H1 (cell line): ENCODE measurements around the gene RBM47. TPM values are rescaled to one million over a fixed set of nuclear protein-coding genes. Genes with fewer than 3 reads are reported as not detected.

Experiments
- CTCF ChIA-PET: fragments of 300-600 bp; sonication (Branson Sonifier 250); formaldehyde crosslinking; loops from one replicate; lab custom pipeline; 2021; ENCODE audit not compliant: partially characterized antibody; lab: Charles Lee
- POLR2A ChIA-PET: fragments of 300-600 bp; sonication (Branson Sonifier 250); formaldehyde crosslinking; loops from one replicate; lab custom pipeline; 2021; ENCODE audit warnings: inconsistent platforms; ENCODE audit not compliant: partially characterized antibody; lab: Charles Lee
- DNase-seq, 2 experiments: peaks; one replicate each; pipeline versions ENCODE4 v3.0.0 to v3.0.0-alpha.2; 2010 to 2022; ENCODE audit warnings: low spot score in 2 of 2, low read depth in 1 of 2, mixed read lengths in 1 of 2
- FAIRE-seq: peaks from 2 replicates; lab custom pipeline; 2011; peaks lifted over from hg19 to GRCh38; lab: Jason Lieb, UNC
- H2AFZ ChIP-seq: 2 replicates; pipeline ENCODE4 v1.8.1; 2012; ENCODE audit warnings: low read length, inconsistent platforms
- H2AK5ac ChIP-seq: 2 replicates; pipeline ENCODE4 v1.6.1; 2013; ENCODE audit warnings: low read depth, low read length
- H2BK120ac ChIP-seq: replicated peaks from 2 replicates; pipeline ENCODE3; 2013; ENCODE audit warnings: low read depth, low read length, inconsistent platforms
- H2BK12ac ChIP-seq: 2 replicates; pipeline ENCODE4 v1.6.1; 2013; ENCODE audit warnings: low read depth, low read length
- H2BK15ac ChIP-seq: 2 replicates; pipeline ENCODE4 v1.6.1; 2013; ENCODE audit warnings: low read length
- H2BK20ac ChIP-seq: 2 replicates; pipeline ENCODE4 v1.6.1; 2013; ENCODE audit warnings: low read length
- H2BK5ac ChIP-seq: 2 replicates; pipeline ENCODE4 v1.6.1; 2013; ENCODE audit warnings: low read depth, low read length
- H3K14ac ChIP-seq: 2 replicates; pipeline ENCODE4 v1.6.1; 2013; ENCODE audit warnings: inconsistent platforms; ENCODE audit not compliant: insufficient read length
- H3K18ac ChIP-seq: 2 replicates; pipeline ENCODE4 v1.6.1; 2013; ENCODE audit warnings: low read length; ENCODE audit errors: extremely low read depth
- H3K23ac ChIP-seq: 2 replicates; pipeline ENCODE4 v1.6.1; 2013; ENCODE audit warnings: inconsistent platforms; ENCODE audit not compliant: insufficient read length
- H3K23me2 ChIP-seq: 2 replicates; pipeline ENCODE4 v1.6.1; 2013; ENCODE audit warnings: low read depth, low read length
- H3K27ac ChIP-seq: 2 replicates; pipeline ENCODE4 v1.6.1; 2011; ENCODE audit warnings: low read depth, low read length, inconsistent platforms
- H3K27me3 ChIP-seq, 4 experiments: replicated peaks in 1 of 4; 1 replicate in 1 of 4; 2 replicates in 3 of 4; pipeline versions ENCODE4 v1.6.1 to v1.8.1; 2011 to 2013; ENCODE audit warnings: low read length in 3 of 4, mild to moderate bottlenecking in 3 of 4, inconsistent platforms in 2 of 4, mixed read lengths in 2 of 4, moderate library complexity in 1 of 4; ENCODE audit not compliant: control insufficient read depth in 3 of 4, insufficient read depth in 3 of 4; ENCODE audit errors: extremely low read depth in 1 of 4
- H3K36me3 ChIP-seq, 4 experiments: 2 replicates each; pipeline versions ENCODE4 v1.6.1 to v1.8.1; 2011 to 2013; ENCODE audit warnings: mild to moderate bottlenecking in 4 of 4, low read length in 3 of 4, moderate library complexity in 2 of 4, control low read depth in 1 of 4, inconsistent platforms in 1 of 4; ENCODE audit not compliant: insufficient read depth in 4 of 4, control insufficient read depth in 2 of 4
- H3K4ac ChIP-seq: replicated peaks from 2 replicates; pipeline ENCODE3; 2013; ENCODE audit warnings: low read length, low read depth, mixed read lengths, inconsistent platforms; ENCODE audit not compliant: insufficient read length
- H3K4me1 ChIP-seq, 4 experiments: replicated peaks in 1 of 4; 1 replicate in 1 of 4; 2 replicates in 3 of 4; pipeline versions ENCODE4 v1.6.1 to v1.8.1; 2011 to 2013; ENCODE audit warnings: low read length in 3 of 4, inconsistent platforms in 2 of 4, mixed read lengths in 1 of 4; ENCODE audit not compliant: insufficient read depth in 4 of 4, control insufficient read depth in 3 of 4
- H3K4me2 ChIP-seq, 2 experiments: 2 replicates each; pipeline versions ENCODE4 v1.6.1 to v1.8.1; 2011 to 2013; ENCODE audit warnings: low read depth in 2 of 2, low read length in 2 of 2, control low read depth in 1 of 2, inconsistent platforms in 1 of 2, mild to moderate bottlenecking in 1 of 2; ENCODE audit not compliant: insufficient read depth in 1 of 2
- H3K4me3 ChIP-seq, 4 experiments: fragments of 200-600, 300-600 bp in 1 of 4; sonication (generic), shearing (Covaris generic), sonication (Bioruptor Twin) in 1 of 4; 2 replicates each; pipeline versions ENCODE4 v1.5.1 to v1.8.1; 2011 to 2016; ENCODE audit warnings: low read length in 4 of 4, low read depth in 3 of 4, control low read depth in 2 of 4, inconsistent platforms in 2 of 4, mild to moderate bottlenecking in 2 of 4, mixed read lengths in 1 of 4, moderate library complexity in 1 of 4; ENCODE audit not compliant: insufficient read depth in 2 of 4; ENCODE audit errors: extremely low read depth in 1 of 4
- H3K56ac ChIP-seq: replicated peaks from 2 replicates; pipeline ENCODE3; 2013; ENCODE audit warnings: low read depth, mild to moderate bottlenecking, mixed read lengths, low read length, inconsistent platforms; ENCODE audit not compliant: insufficient read length
- H3K79me1 ChIP-seq: 2 replicates; pipeline ENCODE4 v1.6.1; 2013; ENCODE audit warnings: low read depth, low read length, control low read depth
- H3K79me2 ChIP-seq, 2 experiments: 2 replicates each; pipeline versions ENCODE4 v1.6.1 to v1.8.1; 2012 to 2013; ENCODE audit warnings: low read length in 2 of 2, mild to moderate bottlenecking in 2 of 2, inconsistent platforms in 1 of 2; ENCODE audit not compliant: insufficient read depth in 2 of 2, control insufficient read depth in 1 of 2
- H3K9ac ChIP-seq, 4 experiments: replicated peaks in 1 of 4; 1 replicate in 1 of 4; 2 replicates in 3 of 4; pipeline versions ENCODE4 v1.6.1 to v1.8.1; 2011 to 2013; ENCODE audit warnings: low read depth in 3 of 4, low read length in 3 of 4, control low read depth in 2 of 4, mild to moderate bottlenecking in 2 of 4, moderate library complexity in 2 of 4, inconsistent platforms in 1 of 4; ENCODE audit errors: extremely low read depth in 1 of 4
- H3K9me3 ChIP-seq, 2 experiments: 2 replicates each; pipeline versions ENCODE4 v1.6.1 to v1.8.1; 2012 to 2013; ENCODE audit warnings: mild to moderate bottlenecking in 2 of 2, moderate library complexity in 2 of 2, control low read depth in 1 of 2, inconsistent platforms in 1 of 2, low read depth in 1 of 2, low read length in 1 of 2, mixed read lengths in 1 of 2; ENCODE audit not compliant: insufficient read depth in 2 of 2
- H4K20me1 ChIP-seq, 2 experiments: replicated peaks in 1 of 2; 2 replicates each; pipeline versions ENCODE3 to v1.8.1; 2011 to 2013; ENCODE audit warnings: inconsistent platforms in 2 of 2, low read length in 2 of 2, mild to moderate bottlenecking in 1 of 2; ENCODE audit not compliant: insufficient read depth in 2 of 2, control insufficient read depth in 1 of 2
- H4K5ac ChIP-seq: 2 replicates; pipeline ENCODE4 v1.6.1; 2013; ENCODE audit warnings: low read length, low read depth, mixed read lengths, inconsistent platforms; ENCODE audit not compliant: insufficient read length
- H4K8ac ChIP-seq: 2 replicates; pipeline ENCODE4 v1.8.0; 2013; ENCODE audit warnings: mild to moderate bottlenecking, moderate library complexity, low read length, inconsistent platforms; ENCODE audit not compliant: insufficient read depth; ENCODE audit errors: extremely low read depth
- H4K91ac ChIP-seq: replicated peaks from 2 replicates; pipeline ENCODE3; 2013; ENCODE audit warnings: low read length, mixed read lengths, inconsistent platforms; ENCODE audit not compliant: insufficient read length
- WGBS, 2 experiments: shearing (Covaris generic) in 1 of 2; methylation state at CpG; one replicate each; pipeline versions ENCODE4 v1.1.6 to v1.1.7; 2013 to 2015; ENCODE audit warnings: low lambda C conversion rate in 2 of 2, mixed read lengths in 2 of 2, inconsistent platforms in 1 of 2, low coverage in 1 of 2, missing lambda C conversion rate in 1 of 2; ENCODE audit not compliant: insufficient replicate concordance in 2 of 2, insufficient coverage in 1 of 2, insufficient read length in 1 of 2; ENCODE audit errors: extremely low coverage in 1 of 2, missing lambda C conversion rate in 1 of 2; 5-methylcytosine and 5-hydroxymethylcytosine counted together
- polyA plus RNA-seq, 7 experiments: library from polyadenylated mRNA; depleted of rRNA in 3 of 7; stranded (reverse) in 5 of 7; unstranded in 2 of 7; fragments of >200 nt in 5 of 7; fragments of 200-250 nt in 2 of 7; gene quantifications; 1 replicate in 5 of 7; 2 replicates in 1 of 7; 4 replicates in 1 of 7; pipeline versions ENCODE4 v1.2.1 to v1.2.3, GENCODE V29; 2011 to 2013; ENCODE audit warnings: missing spikeins in 2 of 7, mixed read lengths in 2 of 7
- total RNA-seq: library from RNA; stranded (reverse); fragmentation: NEBNext Ultra II Directional; extraction: Animal tissue kit (Norgen Biotek cat#: 25700); gene quantifications from 2 replicates; pipeline ENCODE4 v1.2.1, GENCODE V29; 2021

Gene RBM47
- total and polyA plus RNA-seq, 2 of the 8 experiments (the other 6 are each of a cell fraction or from before 2014, with no cell fraction given): 42.8 to 78.9 TPM

- no peak overlapping the region for H3K9ac ChIP-seq
- no peak overlapping the region for H3K23ac ChIP-seq
- DNase-seq (no peak), FAIRE-seq (no peak)
- 0 out of 2 replicates have a peak overlapping the region, but pooled peaks have one; percentile 4 for H3K18ac ChIP-seq
- peaks cover 3 to 13% (median 5%) of the 10 kb centered on the region in 4 experiments; a peak in 6 of 7 replicates for H3K4me1 ChIP-seq
- no peak overlapping the region for H3K27ac ChIP-seq
- H3K4me3 ChIP-seq: no peak overlapping the region
- no peak overlapping the region for H3K4me2 ChIP-seq
- no peaks in the 10 kb centered on the region for H3K27me3 ChIP-seq
- H4K8ac ChIP-seq: no peak overlapping the region
- no peak overlapping the region for H4K5ac ChIP-seq
- H4K20me1 ChIP-seq: no peaks in the 10 kb centered on the region
- no peak overlapping the region for H3K14ac ChIP-seq
- no peak overlapping the region for H2BK15ac ChIP-seq
- WGBS, 2 experiments: 87% methylated on average over 11 of the region's 11 CpGs; no CpG with 5 or more reads in 1 of the 2 experiments
- H3K23me2 ChIP-seq: no peaks in the 10 kb centered on the region
- H2BK120ac ChIP-seq: no peak overlapping the region
- no peak overlapping the region for H2BK5ac ChIP-seq
- H4K91ac ChIP-seq: no peak overlapping the region
- ChIA-PET POLR2A (no interaction called here), CTCF (interaction anchor here (1.5 kb wide), 1 partner anchor 22 kb away, joined by 5 read pairs; no protein-coding TSS in a partner anchor)
- H3K56ac ChIP-seq: no peak overlapping the region
- no peaks in the 10 kb centered on the region for H3K9me3 ChIP-seq
- no peaks in the 10 kb centered on the region for H3K79me1 ChIP-seq
- H2AFZ ChIP-seq: no peak overlapping the region
- H2BK12ac ChIP-seq: no peak overlapping the region
- H3K4ac ChIP-seq: no peak overlapping the region
- H2BK20ac ChIP-seq: no peak overlapping the region
- H3K36me3 ChIP-seq: no peaks in the 10 kb centered on the region
- no peak overlapping the region for H2AK5ac ChIP-seq
- peaks cover 0 to 30% of the 10 kb centered on the region in 2 experiments; a peak in 2 of 4 replicates for H3K79me2 ChIP-seq
Measured at GRCh38 chr4:40514497-40514951, 115.1 kb downstream of the RBM47 start.
